IMR-90 (cell line): ENCODE measurements around the gene TNS1. TPM values are rescaled to one million over a fixed set of nuclear protein-coding genes. Genes with fewer than 3 reads are reported as not detected.

Source experiments
- ATAC-seq: fragments of 200-7000 bp; cut with Tn5 transposase; 2 replicates; pipeline ENCODE4 v1.9.1; 2020; ENCODE audit warnings: low read depth, mild to moderate bottlenecking, moderate library complexity
- BruUV-seq: library from RNA; stranded (reverse); fragments of 400-500 nt; replicated peaks from 2 replicates; lab custom pipeline; 2021; lab: Mats Ljungman, UMichigan
- CTCF ChIA-PET: fragments of 300-600 bp; formaldehyde crosslinking; extraction: SDS; loops from one replicate; lab custom pipeline; 2021; ENCODE audit warnings: antibody characterized with exemption; lab: Yijun Ruan, JAX
- POLR2A ChIA-PET: fragments of 300-600 bp; sonication (Branson Sonifier 250); formaldehyde crosslinking; loops from one replicate; lab custom pipeline; 2022; ENCODE audit warnings: antibody characterized with exemption; ENCODE audit not compliant: unreplicated experiment; lab: Charles Lee
- DNase-seq: peaks from one replicate; pipeline ENCODE4 v3.0.0; 2013
- H2AFZ ChIP-seq: replicated peaks from 2 replicates; pipeline ENCODE3; 2013; ENCODE audit warnings: low read length, mild to moderate bottlenecking; ENCODE audit not compliant: poor library complexity
- H2AK5ac ChIP-seq: 2 replicates; pipeline ENCODE4 v1.6.1; 2013; ENCODE audit warnings: low read depth, low read length, inconsistent platforms
- H2AK9ac ChIP-seq: replicated peaks from 2 replicates; pipeline ENCODE3; 2013; ENCODE audit warnings: mild to moderate bottlenecking, low read depth, low read length, moderate library complexity; ENCODE audit not compliant: poor library complexity
- H2BK120ac ChIP-seq: 2 replicates; pipeline ENCODE4 v1.6.1; 2013; ENCODE audit warnings: low read depth, low read length, inconsistent platforms
- H2BK15ac ChIP-seq: 3 replicates; pipeline ENCODE4 v1.6.1; 2013; ENCODE audit warnings: low read depth, low read length, inconsistent platforms
- H2BK20ac ChIP-seq: 2 replicates; pipeline ENCODE4 v1.6.1; 2013; ENCODE audit warnings: low read depth, mild to moderate bottlenecking, inconsistent platforms, low read length, moderate library complexity
- H2BK5ac ChIP-seq: 2 replicates; pipeline ENCODE4 v1.6.1; 2013; ENCODE audit warnings: mild to moderate bottlenecking, low read depth, low read length, inconsistent platforms; ENCODE audit not compliant: poor library complexity, severe bottlenecking
- H3K14ac ChIP-seq: replicated peaks from 2 replicates; pipeline ENCODE4 v1.6.1; 2013; ENCODE audit warnings: low read depth, low read length, inconsistent platforms
- H3K18ac ChIP-seq: 2 replicates; pipeline ENCODE4 v1.6.1; 2013; ENCODE audit warnings: low read depth, low read length, control low read depth
- H3K23ac ChIP-seq: 2 replicates; pipeline ENCODE4 v1.6.1; 2013; ENCODE audit warnings: low read depth, low read length, inconsistent platforms
- H3K27ac ChIP-seq: 2 replicates; pipeline ENCODE4 v1.5.1; 2013; ENCODE audit warnings: mild to moderate bottlenecking, control low read depth, low read length; ENCODE audit not compliant: insufficient read depth
- H3K27me3 ChIP-seq: 2 replicates; pipeline ENCODE4 v1.6.1; 2013; ENCODE audit warnings: low read length; ENCODE audit not compliant: control insufficient read depth, insufficient read depth
- H3K36me3 ChIP-seq: 2 replicates; pipeline ENCODE4 v1.6.1; 2013; ENCODE audit warnings: low read length, mixed read lengths; ENCODE audit not compliant: control insufficient read depth, insufficient read depth
- H3K4ac ChIP-seq: 2 replicates; pipeline ENCODE4 v1.6.1; 2013; ENCODE audit warnings: low read depth, low read length, inconsistent platforms
- H3K4me1 ChIP-seq: 2 replicates; pipeline ENCODE4 v1.6.1; 2013; ENCODE audit warnings: low read length, mixed read lengths; ENCODE audit not compliant: control insufficient read depth, insufficient read depth
- H3K4me2 ChIP-seq: 2 replicates; pipeline ENCODE4 v1.6.1; 2013; ENCODE audit warnings: low read depth, mild to moderate bottlenecking, control low read depth, low read length, moderate library complexity
- H3K4me3 ChIP-seq: 2 replicates; pipeline ENCODE4 v1.5.1; 2013; ENCODE audit warnings: low read depth, mild to moderate bottlenecking, control low read depth, low read length, moderate library complexity; ENCODE audit not compliant: insufficient read depth
- H3K56ac ChIP-seq: 2 replicates; pipeline ENCODE4 v1.6.1; 2013; ENCODE audit warnings: low read length, inconsistent platforms; ENCODE audit not compliant: insufficient read depth; ENCODE audit errors: extremely low read depth
- H3K79me1 ChIP-seq, 2 experiments: 2 replicates each; pipeline ENCODE4 v1.6.1; 2013; ENCODE audit warnings: low read length in 2 of 2, inconsistent platforms in 1 of 2, low read depth in 1 of 2
- H3K9ac ChIP-seq: 2 replicates; pipeline ENCODE4 v1.6.1; 2013; ENCODE audit warnings: low read depth, low read length, control low read depth
- H3K9me1 ChIP-seq: 2 replicates; pipeline ENCODE4 v1.6.1; 2013; ENCODE audit warnings: low read length, inconsistent platforms; ENCODE audit not compliant: insufficient read depth
- H3K9me3 ChIP-seq: 2 replicates; pipeline ENCODE4 v1.6.1; 2013; ENCODE audit warnings: low read length; ENCODE audit not compliant: control insufficient read depth, insufficient read depth
- H4K20me1 ChIP-seq: 2 replicates; pipeline ENCODE4 v1.6.1; 2013; ENCODE audit warnings: low read length, inconsistent platforms; ENCODE audit not compliant: insufficient read depth
- H4K5ac ChIP-seq: 2 replicates; pipeline ENCODE4 v1.6.1; 2013; ENCODE audit warnings: mild to moderate bottlenecking, low read depth, low read length, control low read depth
- H4K8ac ChIP-seq, 2 experiments: 2 replicates each; pipeline ENCODE4 v1.6.1; 2013; ENCODE audit warnings: low read depth in 2 of 2, low read length in 2 of 2, control low read depth in 1 of 2, inconsistent platforms in 1 of 2
- H4K91ac ChIP-seq: 2 replicates; pipeline ENCODE4 v1.6.1; 2013; ENCODE audit warnings: low read depth, low read length, inconsistent platforms; ENCODE audit not compliant: insufficient read depth
- CHD1 ChIP-seq: IDR thresholded peaks from 2 replicates; pipeline ENCODE4 v1.6.1; 2012; ENCODE audit warnings: low read depth, low read length, improper control_type of control experiment
- RCOR1 ChIP-seq: IDR thresholded peaks from 2 replicates; pipeline ENCODE4 v1.6.1; 2012; ENCODE audit warnings: mild to moderate bottlenecking, low read length, improper control_type of control experiment; ENCODE audit not compliant: insufficient replicate concordance
- WGBS, 2 experiments: methylation state at CpG; one replicate each; pipeline versions ENCODE4 v1.1.5 to v1.1.7; 2013; ENCODE audit warnings: missing lambda C conversion rate in 2 of 2; ENCODE audit not compliant: insufficient read length in 1 of 2; ENCODE audit errors: extremely low coverage in 2 of 2; 5-methylcytosine and 5-hydroxymethylcytosine counted together
- dilution Hi-C: fragments of 300-500 bp; cut with HindIII; formaldehyde crosslinking; loops from one replicate; pipeline ENCODE4 v1.14.3; 2018; ENCODE audit warnings: low sequenced_read_pairs; ENCODE audit not compliant: unreplicated experiment
- in situ Hi-C: fragments of 300-500 bp; cut with MboI; formaldehyde crosslinking; loops from 3 replicates; pipeline ENCODE4 v1.14.3; 2019; ENCODE audit warnings: low sequenced_read_pairs, inconsistent platforms, mixed read lengths
- intact Hi-C: fragments of 100-400 bp; cut with micrococcal nuclease; formaldehyde crosslinking; loops from 2 replicates; pipeline ENCODE4 v1.10.0; 2022
- polyA plus RNA-seq, 3 experiments: library from polyadenylated mRNA; depleted of rRNA; stranded (reverse); fragments of >200 nt; gene quantifications; 2 replicates each; pipeline ENCODE4 v1.2.3, GENCODE V29; 2012; ENCODE audit warnings: low replicate concordance in 1 of 3
- total RNA-seq: library from RNA; depleted of rRNA; stranded (reverse); fragments of >200 nt; gene quantifications from 2 replicates; pipeline ENCODE4 v1.2.3, GENCODE V29; 2012

Gene TNS1
- total and polyA plus RNA-seq, 2 of the 4 experiments (the other 2 are of a cell fraction) = 41.1 to 45.2 TPM

- intact Hi-C loops (no loop called here), dilution Hi-C loops (no loop called here), in situ Hi-C loops (no loop called here)
- DNase-seq (no peak), ATAC-seq (no peak)
- Histone ChIP-seq H2AK5ac (no peak overlapping the region), H3K4me2 (no peak overlapping the region), H3K4me1 (no peaks in the 10 kb centered on the region), H3K56ac (no peak overlapping the region), H4K5ac (no peak overlapping the region), H3K79me1 (no peaks in the 10 kb centered on the region), H3K9ac (no peak overlapping the region), H2BK5ac (no peak overlapping the region), H3K23ac (no peak overlapping the region), H3K36me3 (no peaks in the 10 kb centered on the region; the same call in 1 of the 2 replicates), H2AFZ (no peak overlapping the region), H2AK9ac (no peak overlapping the region), H3K27me3 (no peaks in the 10 kb centered on the region), H2BK20ac (no peak overlapping the region), H3K14ac (no peak overlapping the region), H3K9me1 (no peaks in the 10 kb centered on the region), H3K27ac (no peak overlapping the region), H4K20me1 (no peaks in the 10 kb centered on the region), H3K9me3 (peaks cover 9% of the 10 kb centered on the region), H4K91ac (no peak overlapping the region), H4K8ac (no peak overlapping the region), H3K4ac (no peak overlapping the region), H3K4me3 (no peak overlapping the region), H3K18ac (no peak overlapping the region), H2BK120ac (no peak overlapping the region), H2BK15ac (no peak overlapping the region)
- CTCF ChIA-PET = no interaction called here
- TF ChIP-seq RCOR1 = no peak
- TF ChIP-seq CHD1 = no peak
- no TSS peak for BruUV-seq
- POLR2A ChIA-PET = no interaction called here
- no CpG with 5 or more reads among the region's 1 CpG for WGBS, 2 experiments
These were observed 241.0 kb downstream of the TNS1 start for GRCh38 chr2:217761645-217762277.
